Panc1 (cell line): ENCODE measurements around the gene AIRE. TPM values are rescaled to one million over a fixed set of nuclear protein-coding genes. Genes with fewer than 3 reads are reported as not detected.
"Not testable (repeated sequence)": the region's sequence is repeated elsewhere in the genome, so short reads cannot be mapped to it uniquely, and the experiment has no call there.

Experiments
- ATAC-seq: fragments of 200-7000 bp; cut with Tn5 transposase; 2 replicates; pipeline ENCODE4 v1.9.1; 2020; ENCODE audit warnings: mild to moderate bottlenecking, moderate library complexity
- BruUV-seq: library from RNA; stranded (reverse); fragments of 400-500 nt; replicated peaks from 2 replicates; lab custom pipeline; 2021; lab: Mats Ljungman, UMichigan
- CTCF ChIA-PET: fragments of 300-600 bp; sonication (Branson Sonifier 250); formaldehyde crosslinking; loops from one replicate; lab custom pipeline; 2022; ENCODE audit warnings: antibody characterized with exemption; lab: Charles Lee
- POLR2A ChIA-PET: fragments of 300-600 bp; sonication (Branson Sonifier 250); formaldehyde crosslinking; loops from one replicate; lab custom pipeline; 2022; ENCODE audit warnings: antibody characterized with exemption; lab: Charles Lee
- DNase-seq: peaks from one replicate; pipeline ENCODE4 v3.0.0-alpha.2; 2010; ENCODE audit warnings: low read depth, low spot score
- H3K27ac ChIP-seq: 2 replicates; pipeline ENCODE4 v1.5.1; 2011; ENCODE audit warnings: mild to moderate bottlenecking, low read length, inconsistent platforms
- H3K27me3 ChIP-seq: fragments of 200-500 bp; sonication (Bioruptor generic); 2 replicates; pipeline ENCODE4 v1.6.0; 2014; ENCODE audit warnings: low read length, inconsistent platforms; ENCODE audit not compliant: control insufficient read depth, insufficient read depth
- H3K36me3 ChIP-seq: fragments of 200-500 bp; sonication (Bioruptor generic); 2 replicates; pipeline ENCODE4 v1.5.1; 2014; ENCODE audit warnings: inconsistent platforms, mild to moderate bottlenecking, low read length, moderate library complexity; ENCODE audit not compliant: control insufficient read depth, insufficient read depth
- H3K4me1 ChIP-seq: 2 replicates; pipeline ENCODE4 v1.5.1; 2011; ENCODE audit warnings: inconsistent platforms, mild to moderate bottlenecking, low read length, moderate library complexity; ENCODE audit not compliant: control insufficient read depth, insufficient read depth
- H3K4me3 ChIP-seq, 2 experiments: 2 replicates each; pipeline ENCODE4 v1.5.1; 2011 to 2012; ENCODE audit warnings: low read depth in 2 of 2, low read length in 2 of 2, mild to moderate bottlenecking in 2 of 2, inconsistent platforms in 1 of 2, moderate library complexity in 1 of 2
- H3K9me3 ChIP-seq: fragments of 200-500 bp; sonication (Bioruptor generic); 2 replicates; pipeline ENCODE4 v1.5.1; 2014; ENCODE audit warnings: low read depth, mild to moderate bottlenecking, inconsistent platforms, low read length, moderate library complexity; ENCODE audit not compliant: control insufficient read depth, insufficient read depth
- CTCF ChIP-seq: fragments of 450-650 bp; IDR thresholded peaks from 2 replicates; pipeline ENCODE4 v1.5.1; 2017; ENCODE audit warnings: mild to moderate bottlenecking
- POLR2AphosphoS5 ChIP-seq: IDR thresholded peaks from 2 replicates; pipeline ENCODE4 v1.6.1; 2012; ENCODE audit warnings: mild to moderate bottlenecking, low read depth, low read length, moderate library complexity
- REST ChIP-seq, 2 experiments: IDR thresholded peaks; 2 replicates each; pipeline ENCODE4 v1.6.1; 2011 to 2012; ENCODE audit warnings: low read depth in 2 of 2, control low read depth in 1 of 2, low read length in 1 of 2, mild to moderate bottlenecking in 1 of 2, moderate library complexity in 1 of 2; ENCODE audit not compliant: insufficient read depth in 1 of 2
- SIN3A ChIP-seq: IDR thresholded peaks from 2 replicates; pipeline ENCODE4 v1.6.1; 2012; ENCODE audit warnings: low read depth, mild to moderate bottlenecking, low read length, moderate library complexity, borderline replicate concordance; ENCODE audit not compliant: insufficient read depth
- TCF7L2 ChIP-seq: IDR thresholded peaks from 2 replicates; pipeline ENCODE4 v1.6.1; 2011; ENCODE audit warnings: mild to moderate bottlenecking, low read depth, low read length, inconsistent platforms
- in situ Hi-C: cut with HindIII; loops from 2 replicates; pipeline ENCODE4 v1.10.0; 2016; ENCODE audit warnings: low sequenced_read_pairs, low pct_unique_long_range_greater_than_20kb
- intact Hi-C: fragments of 100-400 bp; cut with micrococcal nuclease; formaldehyde crosslinking; loops from one replicate; pipeline ENCODE4 v1.10.0; 2022; ENCODE audit not compliant: unreplicated experiment
- total RNA-seq: library from RNA; stranded (reverse); gene quantifications from one replicate; pipeline ENCODE4 v1.2.1, GENCODE V29; 2021; ENCODE audit not compliant: unreplicated experiment

AIRE gene
- total RNA-seq, 1 experiment from 2014 or later, result not detected

- no peak overlapping the region for H3K4me3 ChIP-seq
- no peak overlapping the region for H3K27ac ChIP-seq
- TF ChIP-seq TCF7L2 (no peak), POLR2AphosphoS5 (no peak), CTCF (no peak), SIN3A (no peak), REST (IDR thresholded peaks at IDR 0.05; ENCODE audit: insufficient read depth in 1 of 2, low read depth in 2 of 2, low read length in 1 of 2) (no peak)
- H3K9me3 ChIP-seq, result no peaks in the 10 kb centered on the region
- ChIA-PET CTCF (no interaction called here), POLR2A (no interaction called here)
- H3K36me3 ChIP-seq, result no peaks in the 10 kb centered on the region
- intact Hi-C loops (no loop called here), in situ Hi-C loops (no loop called here)
- ATAC-seq (no peak), DNase-seq (no peak)
- no peaks in the 10 kb centered on the region; the same call in 1 of the 2 replicates for H3K4me1 ChIP-seq
- no TSS peak for BruUV-seq
- no peaks in the 10 kb centered on the region for H3K27me3 ChIP-seq
These were observed 3.3 kb upstream of the AIRE start for GRCh38 chr21:44282370-44282769.

GRCh38 chr21:44283211-44283785 is 2.4 kb upstream of the AIRE start:
- H3K4me1 ChIP-seq, intact Hi-C loops, H3K27ac ChIP-seq, H3K27me3 ChIP-seq, POLR2A ChIA-PET, DNase-seq, BruUV-seq, H3K4me3 ChIP-seq, H3K9me3 ChIP-seq, in situ Hi-C loops, H3K36me3 ChIP-seq, ATAC-seq: not testable (repeated sequence)
- CTCF ChIA-PET, result interaction anchor here (0.6 kb wide), 1 partner anchor 248 kb away, joined by 3 read pairs; no protein-coding TSS in a partner anchor

- DNase-seq (no peak), ATAC-seq (no peak)
- TF ChIP-seq TCF7L2 (no peak), REST (IDR thresholded peaks at IDR 0.05; ENCODE audit: insufficient read depth in 1 of 2, low read depth in 2 of 2, low read length in 1 of 2) (no peak), SIN3A (no peak), CTCF (no peak), POLR2AphosphoS5 (no peak)
- H3K9me3 ChIP-seq, result no peaks in the 10 kb centered on the region
- no TSS peak for BruUV-seq
- no peak overlapping the region for H3K27ac ChIP-seq
- no peaks in the 10 kb centered on the region; the same call in 1 of the 2 replicates for H3K4me1 ChIP-seq
- H3K36me3 ChIP-seq, result no peaks in the 10 kb centered on the region
- H3K27me3 ChIP-seq, result no peaks in the 10 kb centered on the region
- H3K4me3 ChIP-seq, result no peak overlapping the region
- CTCF ChIA-PET, result interaction anchor here (0.6 kb wide), 1 partner anchor 248 kb away, joined by 3 read pairs; no protein-coding TSS in a partner anchor
- intact Hi-C loops (no loop called here), in situ Hi-C loops (no loop called here)
- POLR2A ChIA-PET, result no interaction called here
These were observed 1.7 kb upstream of the AIRE start for GRCh38 chr21:44283948-44284347.
